HEK293 (cell line): Measurements from ENCODE around the gene CDYL.

Source experiments
- CTCF ChIA-PET: fragments of 350-600 bp; formaldehyde crosslinking; extraction: SDS; loops from one replicate; lab custom pipeline; 2021; ENCODE audit warnings: antibody characterized with exemption; lab: Yijun Ruan, JAX
- POLR2A ChIA-PET: fragments of 300-600 bp; formaldehyde crosslinking; extraction: SDS; loops from one replicate; lab custom pipeline; 2020; ENCODE audit warnings: antibody characterized with exemption, inconsistent platforms; lab: Yijun Ruan, JAX
- H3K27ac ChIP-seq: fragments of 200-500 bp; sonication (Bioruptor generic); 2 replicates; pipeline ENCODE4 v1.5.1; 2014; ENCODE audit warnings: low read depth, low read length, control low read depth, inconsistent platforms; ENCODE audit errors: extremely low read depth
- H3K36me3 ChIP-seq, 2 experiments: fragments of 200-500 bp in 1 of 2; sonication (Bioruptor generic) in 1 of 2; 1 replicate in 1 of 2; 2 replicates in 1 of 2; pipeline ENCODE4 v1.5.1; 2014 to 2017; ENCODE audit warnings: inconsistent platforms in 2 of 2, low read length in 2 of 2; ENCODE audit not compliant: control insufficient read depth in 2 of 2, insufficient read depth in 1 of 2
- H3K4me1 ChIP-seq: fragments of 200-500 bp; sonication (Bioruptor generic); 2 replicates; pipeline ENCODE4 v1.5.1; 2014; ENCODE audit warnings: mild to moderate bottlenecking, low read length, inconsistent platforms; ENCODE audit not compliant: control insufficient read depth, insufficient read depth
- H3K4me3 ChIP-seq: 2 replicates; pipeline ENCODE4 v1.5.1; 2011; ENCODE audit warnings: low read depth, mild to moderate bottlenecking, control low read depth, low read length, moderate library complexity
- H3K9me3 ChIP-seq: fragments of 200-500 bp; sonication (Bioruptor generic); 2 replicates; pipeline ENCODE4 v1.5.1; 2014; ENCODE audit warnings: low read depth, low read length, inconsistent platforms; ENCODE audit not compliant: control insufficient read depth, insufficient read depth
- KLF17 ChIP-seq: fragments of 450-650 bp; formaldehyde crosslinking; IDR thresholded peaks from 2 replicates; pipeline ENCODE4 v1.5.1; 2016; ENCODE audit warnings: missing biosample characterization, missing genetic modification characterization
- PRDM2 ChIP-seq: fragments of 450-650 bp; formaldehyde crosslinking; IDR thresholded peaks from 2 replicates; pipeline ENCODE4 v1.5.1; 2016; ENCODE audit warnings: missing biosample characterization, missing genetic modification characterization, borderline replicate concordance
- PRDM6 ChIP-seq: fragments of 450-650 bp; formaldehyde crosslinking; IDR thresholded peaks from 2 replicates; pipeline ENCODE4 v1.5.1; 2017; ENCODE audit warnings: missing biosample characterization, missing genetic modification characterization
- ZNF138 ChIP-seq: fragments of 450-650 bp; formaldehyde crosslinking; IDR thresholded peaks from 2 replicates; pipeline ENCODE4 v1.5.1; 2016; ENCODE audit warnings: missing biosample characterization, missing genetic modification characterization, borderline replicate concordance
- ZNF426 ChIP-seq: fragments of 450-650 bp; formaldehyde crosslinking; IDR thresholded peaks from 2 replicates; pipeline ENCODE4 v1.5.1; 2017; ENCODE audit warnings: missing biosample characterization, missing genetic modification characterization, mild to moderate bottlenecking, inconsistent platforms, moderate library complexity
- ZNF596 ChIP-seq: fragments of 450-650 bp; IDR thresholded peaks from 2 replicates; pipeline ENCODE4 v1.5.0; 2018; ENCODE audit warnings: missing biosample characterization, mild to moderate bottlenecking, missing genetic modification characterization, moderate library complexity
- ZNF626 ChIP-seq: fragments of 450-650 bp; sonication (Bioruptor Pico); formaldehyde crosslinking; IDR thresholded peaks from 2 replicates; pipeline ENCODE4 v1.5.1; 2018; ENCODE audit warnings: missing biosample characterization, missing genetic modification characterization, inconsistent platforms
- ZSCAN18 ChIP-seq: fragments of 450-650 bp; formaldehyde crosslinking; IDR thresholded peaks from 2 replicates; pipeline ENCODE4 v1.5.1; 2016; ENCODE audit warnings: missing biosample characterization, missing genetic modification characterization

The CDYL gene

GRCh38 chr6:4872841-4873240, 96.6 kb downstream of the CDYL start:
- ChIA-PET CTCF (no interaction called here), POLR2A (no interaction called here)
- TF ChIP-seq ZNF596 (no peak), PRDM6 (tag by site-specific recombination) (0 out of 2 replicates have a peak, but pooled peaks have one; percentile 30)
- Histone ChIP-seq H3K4me3 (no peak overlapping the region), H3K9me3 (no peaks in the 10 kb centered on the region), H3K36me3 (no peaks in the 10 kb centered on the region), H3K4me1 (no peaks in the 10 kb centered on the region), H3K27ac (no peak overlapping the region)

- Histone ChIP-seq H3K4me3 (no peak overlapping the region), H3K4me1 (no peaks in the 10 kb centered on the region), H3K36me3 (no peaks in the 10 kb centered on the region), H3K9me3 (no peaks in the 10 kb centered on the region), H3K27ac (no peak overlapping the region)
- TF ChIP-seq ZNF138 = no peak
- TF ChIP-seq ZNF426 (tag by site-specific recombination) = no peak
- TF ChIP-seq ZSCAN18 (tag by site-specific recombination) = no peak
- TF ChIP-seq KLF17 = no peak
- TF ChIP-seq PRDM2 (tag by site-specific recombination) = no peak
- ChIA-PET CTCF (no interaction called here), POLR2A (no interaction called here)
These were observed 97.7 kb downstream of the CDYL start for GRCh38 chr6:4873928-4874327.

- no peaks in the 10 kb centered on the region for H3K9me3 ChIP-seq
- no peaks in the 10 kb centered on the region for H3K4me1 ChIP-seq
- no peak for TF ChIP-seq ZNF626
- POLR2A ChIA-PET = no interaction called here
- CTCF ChIA-PET = no interaction called here
- H3K27ac ChIP-seq = no peak overlapping the region
- no peaks in the 10 kb centered on the region for H3K36me3 ChIP-seq
- H3K4me3 ChIP-seq = no peak overlapping the region
These were observed 103.6 kb downstream of the CDYL start for GRCh38 chr6:4879741-4880275.
